Measurements from ENCODE around the gene RXRA.
"Not testable (repeated sequence)": the region's sequence is repeated elsewhere in the genome, so short reads cannot be mapped to it uniquely, and the experiment has no call there.

Gene RXRA

DNA sequence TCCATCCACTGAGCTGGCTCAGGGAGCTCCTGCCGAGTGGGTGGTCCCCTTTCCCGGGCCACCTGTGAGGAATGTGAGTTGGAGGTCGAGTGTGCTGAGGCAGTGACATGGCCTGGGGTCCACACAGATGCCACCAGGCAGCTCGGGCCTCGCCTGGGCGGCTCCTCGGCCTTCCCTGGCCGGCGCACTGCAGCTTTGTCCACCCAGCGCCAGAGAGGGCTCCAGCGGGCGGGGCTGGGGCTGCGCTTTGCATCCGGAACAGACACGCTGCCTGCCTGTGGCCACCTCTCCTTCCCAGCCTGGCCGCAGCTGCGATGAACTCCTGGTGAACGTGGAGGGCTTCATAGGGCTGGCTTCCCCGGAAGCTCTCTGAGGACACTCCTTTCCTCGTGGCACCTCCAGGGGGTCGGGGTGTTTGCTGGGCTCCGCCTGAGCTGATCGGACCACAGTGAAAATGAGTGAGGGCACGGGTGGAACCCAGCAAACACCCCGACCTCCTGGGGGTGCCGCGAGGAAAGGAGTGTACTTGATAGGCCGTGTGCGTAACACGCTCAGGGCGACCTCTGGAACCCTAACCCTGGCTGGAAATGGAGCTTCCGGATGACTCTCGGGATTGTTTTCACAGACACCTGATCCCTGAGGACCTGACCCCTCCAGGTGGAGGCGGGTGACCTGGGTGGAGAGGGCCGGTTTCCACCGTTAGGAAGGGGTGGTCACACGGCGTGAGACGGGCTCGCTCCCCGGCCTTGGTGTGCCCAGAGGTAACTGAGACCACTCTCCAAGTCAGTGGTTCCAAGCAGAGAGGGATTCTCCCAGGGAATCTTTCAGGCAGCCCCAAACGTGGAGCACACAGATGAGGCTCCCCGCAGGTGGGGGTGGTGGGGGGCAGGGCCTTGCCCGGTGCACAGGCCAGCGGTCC is 31.8 kb upstream of the RXRA start:
- DNase-seq = no peak

DNA sequence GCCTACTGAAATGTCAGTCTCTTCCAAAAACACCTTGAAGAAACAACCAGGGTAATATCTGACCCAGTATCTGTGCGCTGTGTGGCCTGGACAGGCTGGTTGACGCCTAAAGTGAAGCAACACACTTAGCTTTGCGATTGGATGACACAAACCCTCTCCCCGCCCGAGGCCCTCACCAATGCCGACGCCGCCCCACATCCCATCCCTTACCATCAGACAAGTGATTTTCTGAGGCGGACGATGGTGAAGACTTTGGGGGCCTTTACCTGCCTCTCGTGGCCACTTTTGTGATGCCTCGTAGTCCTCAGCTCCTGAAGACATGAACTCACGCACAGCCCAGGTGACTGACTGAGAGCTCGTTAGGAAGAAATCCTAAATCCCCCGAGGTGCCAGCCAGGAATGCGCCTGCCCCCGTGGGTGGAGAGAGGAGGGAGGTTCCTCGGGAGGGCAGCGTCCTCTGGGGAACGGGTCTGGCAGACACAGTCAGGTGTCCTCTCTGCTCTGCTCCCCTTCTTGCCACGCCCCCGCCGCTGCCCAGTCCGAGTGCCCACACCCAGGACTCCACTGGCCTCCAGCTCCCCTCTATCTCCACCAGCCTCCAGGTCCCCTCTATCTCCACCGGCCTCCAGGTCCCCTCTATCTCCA is 31.0 kb upstream of the RXRA start:
- DNase-seq = no peak

DNA sequence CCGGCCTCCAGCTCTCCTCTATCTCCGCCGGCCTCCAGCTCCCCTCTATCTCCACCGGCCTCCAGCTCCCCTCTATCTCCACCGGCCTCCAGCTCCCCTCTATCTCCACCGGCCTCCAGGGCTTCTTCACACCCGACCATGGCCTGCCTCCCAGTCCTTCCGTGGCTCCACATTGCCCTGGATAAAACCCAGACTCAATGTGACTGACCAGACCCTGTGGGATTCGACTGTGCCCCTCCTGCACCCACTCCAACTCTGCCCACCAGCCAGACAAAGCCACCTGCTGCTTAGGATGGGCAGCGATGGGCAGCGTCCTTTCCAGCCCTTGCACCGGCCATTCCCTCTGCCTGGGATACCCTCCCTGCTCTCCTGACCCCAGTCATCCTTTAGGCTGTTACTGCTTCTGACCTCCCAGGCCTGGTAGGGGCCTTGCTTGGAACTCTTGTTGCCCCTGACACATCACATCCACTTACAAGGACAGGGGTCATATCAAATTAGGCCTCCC is 30.5 kb upstream of the RXRA start:
- no peak for DNase-seq

- DNase-seq = no peak
Measured at GRCh38 chr9:134296301-134297082, 29.8 kb upstream of the RXRA start.

DNA sequence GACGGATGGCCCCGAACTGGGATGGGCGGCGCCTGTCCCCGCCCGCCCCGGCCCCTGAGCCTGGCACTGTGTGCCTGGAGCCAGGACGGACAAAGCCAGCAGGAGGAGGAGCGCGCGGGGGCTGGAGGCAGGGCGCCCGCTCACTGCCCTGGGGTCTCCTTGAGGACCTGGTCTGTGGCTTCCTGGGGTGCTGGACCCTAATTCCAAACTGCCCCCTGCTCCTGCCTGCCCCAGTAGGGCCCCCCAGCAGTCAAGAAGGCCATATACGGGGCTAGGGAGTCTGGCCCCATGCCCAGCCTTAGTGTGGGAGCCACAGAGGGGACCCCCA is 29.2 kb upstream of the RXRA start:
- no peak for DNase-seq

GRCh38 chr9:134297576-134297975 is 28.7 kb upstream of the RXRA start:
- DNase-seq = no peak

DNA sequence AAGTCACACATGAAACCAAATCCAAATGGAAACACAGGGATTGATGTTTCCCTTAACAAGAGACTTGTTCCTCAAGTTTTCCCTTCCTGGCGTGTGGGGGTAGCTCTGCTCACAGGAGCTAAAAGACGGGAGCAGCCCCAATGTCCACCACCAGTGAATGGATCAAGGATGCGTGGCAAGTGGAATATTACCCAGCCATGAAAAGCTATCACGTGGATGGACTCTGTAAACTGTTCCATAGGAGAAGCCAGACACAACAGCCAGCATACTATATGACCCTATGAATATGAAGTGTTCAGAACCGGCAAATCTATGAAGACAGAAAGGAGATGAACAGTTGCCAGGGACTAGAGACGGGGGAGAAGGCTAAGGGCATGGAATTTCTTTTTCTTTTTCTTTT is 28.3 kb upstream of the RXRA start:
- no peak for DNase-seq

GRCh38 chr9:134299068-134299467 is 27.2 kb upstream of the RXRA start:
- no peak for DNase-seq

DNA sequence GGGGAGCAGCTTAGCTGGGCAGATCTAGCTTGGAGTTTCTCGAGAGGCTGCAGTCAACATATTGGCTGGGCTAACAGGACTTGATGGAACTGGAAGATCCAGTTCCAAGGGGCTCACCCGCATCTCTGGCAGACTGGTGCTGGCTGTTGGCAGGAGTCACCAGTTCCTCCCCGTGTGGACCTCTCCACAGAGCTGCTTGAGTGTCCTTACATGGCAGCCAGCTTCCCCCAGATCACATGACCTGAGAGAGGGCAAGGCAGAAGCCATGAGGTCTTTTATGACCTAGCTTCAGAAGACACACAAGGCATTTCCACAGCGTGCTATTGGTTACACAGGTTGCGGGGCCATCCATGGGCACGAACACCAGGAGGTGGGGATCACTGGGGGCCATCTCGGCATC is 26.4 kb upstream of the RXRA start:
- no peak for DNase-seq

DNA sequence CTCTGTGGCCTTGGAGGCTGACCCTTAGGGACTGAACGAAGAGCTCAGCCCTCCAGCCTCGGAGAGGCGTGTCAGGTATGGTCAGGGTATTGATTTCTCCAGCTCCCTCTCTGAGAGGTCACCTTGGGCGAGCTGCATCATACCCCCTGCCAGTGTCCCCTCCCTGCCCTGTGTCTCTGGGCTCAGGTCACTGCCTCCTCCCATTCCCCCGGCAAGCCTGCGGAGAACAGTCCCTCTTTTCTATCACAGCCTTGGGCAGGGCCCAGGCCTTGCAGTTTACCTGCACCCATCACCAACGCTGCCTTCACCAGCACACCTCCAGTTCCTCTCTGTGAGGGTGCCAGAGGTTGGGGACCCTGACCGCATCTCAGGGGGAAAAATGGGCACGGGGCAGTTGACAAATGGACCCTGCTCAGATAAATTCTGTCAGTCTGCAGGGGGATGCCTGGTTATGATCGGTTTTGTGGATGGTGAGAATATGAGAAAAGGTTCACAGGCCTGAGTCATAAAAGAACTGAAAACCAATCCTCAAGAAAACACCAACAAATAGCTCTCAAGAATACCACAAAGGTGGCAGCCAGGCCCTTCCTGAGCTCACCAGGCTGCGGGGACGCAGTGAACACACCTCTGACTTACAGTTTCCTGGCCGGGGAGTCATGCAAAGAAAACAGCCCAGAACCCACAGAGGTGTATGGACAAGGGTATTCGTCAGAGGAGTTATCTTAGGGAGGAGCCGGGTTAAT is 24.7 kb upstream of the RXRA start:
- no peak for DNase-seq

- no peak for DNase-seq
Measured at GRCh38 chr9:134302130-134302817, 24.0 kb upstream of the RXRA start.

DNA sequence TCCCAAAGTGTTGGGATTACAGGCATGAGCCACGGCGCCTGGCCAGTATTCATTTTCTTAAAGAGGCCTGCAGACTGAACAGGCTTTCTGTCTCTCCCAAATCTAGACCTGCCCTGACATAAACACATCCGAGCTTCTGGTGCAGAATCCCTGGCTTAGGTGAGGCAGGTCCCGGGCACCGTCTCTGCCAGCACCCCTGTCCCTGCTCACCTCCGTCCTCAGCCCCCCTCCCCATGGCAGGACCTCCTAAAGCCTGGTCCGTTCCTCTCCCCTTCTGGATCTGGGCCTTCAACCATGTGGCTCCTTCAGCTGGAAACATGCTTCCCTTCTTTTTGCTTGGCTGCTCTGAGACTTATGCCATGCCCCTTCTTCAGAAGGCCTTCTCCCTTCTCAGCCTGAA is 22.7 kb upstream of the RXRA start:
- no peak for DNase-seq

GRCh38 chr9:134304261-134304660 is 22.0 kb upstream of the RXRA start:
- DNase-seq = no peak

GRCh38 chr9:134304690-134305089 is 21.6 kb upstream of the RXRA start:
- no peak for DNase-seq

DNA sequence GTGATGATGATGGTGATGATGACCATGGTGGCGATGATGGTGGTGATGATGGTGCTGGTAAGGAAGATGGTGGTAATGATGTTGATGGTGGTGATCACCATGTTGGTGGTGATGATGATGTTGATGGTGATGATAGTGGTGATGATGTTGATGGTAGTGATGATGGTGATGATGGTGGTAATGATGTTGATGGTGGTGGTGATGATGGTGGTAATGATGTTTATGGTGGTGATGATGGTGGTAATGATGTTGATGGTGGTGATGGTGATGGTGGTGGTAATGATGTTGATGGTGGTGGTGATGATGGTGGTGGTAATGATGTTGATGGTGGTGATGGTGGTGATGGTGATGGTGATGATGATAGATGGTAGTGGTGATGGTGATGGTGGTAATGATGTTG is 20.7 kb upstream of the RXRA start:
- no peak for DNase-seq

DNA sequence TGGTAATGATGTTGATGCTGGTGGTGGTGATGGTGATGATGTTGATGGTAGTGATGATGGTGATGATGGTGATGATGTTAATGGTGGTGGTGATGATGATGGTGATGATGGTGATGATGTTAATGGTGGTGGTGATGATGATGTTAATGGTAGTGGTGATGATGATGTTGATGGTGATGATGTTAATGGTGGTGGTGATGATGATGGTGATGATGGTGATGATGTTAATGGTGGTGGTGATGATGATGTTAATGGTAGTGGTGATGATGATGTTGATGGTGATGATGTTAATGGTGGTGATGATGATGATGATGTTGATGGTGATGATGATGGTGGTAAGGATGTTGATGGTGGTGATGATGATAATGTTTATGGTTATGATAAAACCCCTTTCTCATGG is 20.2 kb upstream of the RXRA start:
- DNase-seq = not testable (repeated sequence)

- DNase-seq = no peak
Measured at GRCh38 chr9:134306636-134307600, 19.3 kb upstream of the RXRA start.

GRCh38 chr9:134307674-134308638 is 18.3 kb upstream of the RXRA start:
- no peak for DNase-seq

- DNase-seq = not testable (repeated sequence)
Measured at GRCh38 chr9:134308639-134309220, 17.5 kb upstream of the RXRA start.

Measured in NCI-H510A (cell line).